GM21529 (cell line): ENCODE results near the gene TIMM44.

ENCODE experiments used
- ATAC-seq: cut with Tn5 transposase; IDR thresholded peaks from one replicate; pipeline ENCODE4 v1.9.1; 2021; ENCODE audit not compliant: unreplicated experiment

Gene TIMM44

GRCh38 chr19:7915250-7916102 is 28.0 kb downstream of the TIMM44 start:
- ATAC-seq, result no peak

DNA sequence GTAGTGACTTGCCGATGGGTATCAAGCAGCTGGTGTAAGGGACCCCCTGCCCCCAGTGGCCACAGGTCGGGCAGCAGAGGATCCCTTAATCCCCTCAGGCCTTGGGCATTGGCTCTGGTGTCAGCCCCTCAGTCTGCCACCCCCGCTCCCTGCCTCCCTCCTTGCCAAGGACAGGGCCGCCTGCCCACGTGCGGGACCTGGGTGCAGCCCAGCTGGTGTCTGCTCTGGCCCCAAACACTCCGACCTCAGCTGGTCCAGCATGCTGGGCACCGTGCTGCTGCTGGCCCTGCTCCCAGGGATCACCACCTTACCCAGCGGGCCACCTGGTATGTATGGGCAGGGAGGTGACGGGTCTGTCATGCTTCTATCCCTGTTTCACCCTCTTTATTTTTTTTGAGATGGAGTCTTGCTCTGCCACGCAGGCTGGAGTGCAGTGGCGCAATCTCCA is 28.8 kb downstream of the TIMM44 start, which contains the start of gene TGFBR3L:
TGFBR3L (plus strand) TSS at position 233 of the 448 bp plus-strand sequence.
- no peak for ATAC-seq

- ATAC-seq, result no peak
Measured at GRCh38 chr19:7914099-7914498, 29.4 kb downstream of the TIMM44 start.

DNA sequence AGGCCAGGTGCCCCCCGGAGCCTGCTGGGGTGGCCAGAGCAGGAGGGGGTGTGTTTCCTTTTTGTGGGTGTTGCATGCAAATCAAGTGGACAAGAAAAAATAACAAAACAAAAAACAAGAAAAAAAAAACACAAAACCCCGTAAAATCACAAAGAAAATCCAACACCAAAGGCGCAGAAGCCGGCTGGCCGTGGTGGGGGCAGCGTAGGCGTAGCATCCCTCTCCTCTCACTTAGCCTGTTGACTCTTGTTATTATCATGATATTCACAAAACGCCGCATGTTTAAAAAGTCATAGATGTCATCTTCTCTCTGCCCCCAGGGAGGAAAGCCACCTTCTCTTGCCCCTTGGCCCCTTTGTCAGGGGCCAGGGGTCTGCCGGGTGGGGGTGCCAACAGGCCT is 29.8 kb downstream of the TIMM44 start:
- no peak for ATAC-seq

DNA sequence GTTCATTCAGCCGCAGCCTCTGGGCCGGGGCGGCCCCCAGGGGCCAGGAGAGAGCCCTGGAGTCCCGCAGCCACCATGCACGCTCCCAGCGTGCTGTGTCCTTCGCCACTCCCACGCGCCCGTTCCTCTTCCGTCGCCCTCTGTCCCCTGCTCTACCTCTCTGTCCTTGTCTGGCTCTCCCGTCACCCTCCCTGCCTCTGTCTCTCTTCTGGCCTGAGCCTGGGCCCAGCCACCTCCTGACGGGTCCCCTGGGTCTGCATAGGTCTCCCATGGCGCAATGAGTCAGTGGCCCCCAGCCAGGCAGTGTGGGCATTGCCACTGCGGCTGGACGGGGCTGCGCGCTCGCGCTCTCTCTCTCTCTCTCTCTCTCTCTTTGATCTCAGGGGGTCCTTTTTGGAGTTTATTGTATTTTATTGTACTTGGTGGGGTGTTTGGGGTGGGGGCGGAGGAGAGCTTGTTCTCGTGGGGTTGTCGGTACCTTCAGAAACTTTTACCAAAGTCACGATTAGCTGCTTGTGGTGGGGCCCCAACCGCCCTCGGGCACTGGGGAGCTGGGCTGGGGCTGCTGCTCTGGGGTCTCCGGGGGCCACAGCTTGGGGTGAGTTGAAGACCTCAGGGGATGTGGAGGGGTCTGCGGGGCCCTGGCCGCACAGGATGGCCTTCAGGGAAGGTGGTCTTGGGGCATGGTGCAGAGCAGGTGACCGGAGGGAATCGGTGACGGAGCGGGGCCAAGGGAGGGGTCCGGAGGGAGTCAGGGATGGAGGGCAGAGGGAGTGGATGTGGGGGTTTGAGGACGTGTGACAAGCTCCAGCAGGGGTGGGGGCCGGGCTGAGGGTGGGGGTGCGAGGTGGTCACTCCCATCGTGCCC is 30.5 kb downstream of the TIMM44 start:
- ATAC-seq, result no peak

GRCh38 chr19:7912144-7912696 is 31.2 kb downstream of the TIMM44 start:
- ATAC-seq, result no peak

- ATAC-seq, result no peak
Measured at GRCh38 chr19:7911508-7912143, 31.8 kb downstream of the TIMM44 start.

GRCh38 chr19:7910321-7911161 is 32.9 kb downstream of the TIMM44 start:
- no peak for ATAC-seq

- ATAC-seq, result no peak
Measured at GRCh38 chr19:7909471-7910067, 33.9 kb downstream of the TIMM44 start.

GRCh38 chr19:7908742-7909461 is 34.6 kb downstream of the TIMM44 start:
- no peak for ATAC-seq

- ATAC-seq, result no peak
Measured at GRCh38 chr19:7908078-7908699, 35.3 kb downstream of the TIMM44 start.

DNA sequence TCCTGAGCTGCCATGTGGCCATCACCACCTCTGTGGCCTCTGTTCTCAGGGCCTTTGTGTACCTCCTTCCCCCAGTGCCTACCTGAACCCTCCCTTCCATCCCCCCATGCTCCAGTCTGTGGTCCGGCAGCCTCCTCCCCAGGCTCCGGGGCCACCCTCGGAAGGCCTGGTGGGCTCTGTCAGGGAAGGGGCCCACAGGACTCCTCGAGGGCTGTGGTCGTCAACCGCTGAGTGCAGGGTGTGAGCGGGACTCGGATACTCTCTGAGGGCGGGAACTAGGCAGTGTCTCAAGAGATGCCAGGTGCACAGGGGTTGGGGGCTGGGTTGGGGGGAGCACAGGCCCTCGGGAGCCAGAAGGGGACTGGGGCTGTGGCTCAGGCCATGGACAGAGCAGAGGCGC is 35.9 kb downstream of the TIMM44 start:
- ATAC-seq, result no peak

- no peak for ATAC-seq
Measured at GRCh38 chr19:7907122-7907521, 36.3 kb downstream of the TIMM44 start.

GRCh38 chr19:7905859-7906258 is 37.6 kb downstream of the TIMM44 start:
- no peak for ATAC-seq

DNA sequence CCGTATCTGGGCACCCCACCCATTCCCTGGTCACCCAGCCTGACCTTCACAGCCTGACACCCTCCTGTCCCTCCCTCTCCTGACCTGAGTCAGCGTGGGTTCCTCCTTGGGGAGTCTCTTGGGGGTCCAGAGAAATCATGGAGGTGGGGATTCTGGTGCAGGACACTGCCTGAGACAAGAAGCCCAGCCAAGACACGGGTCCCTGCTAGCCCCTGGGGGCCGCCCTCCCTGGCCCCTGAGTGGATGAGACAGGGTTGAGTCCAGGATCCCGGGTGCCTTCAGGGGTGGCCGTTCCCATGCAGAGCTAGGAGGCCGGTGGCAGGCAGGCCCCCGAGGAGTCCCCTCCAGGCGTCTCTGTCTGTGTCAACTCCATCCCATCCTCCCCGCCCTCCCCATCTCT is 38.2 kb downstream of the TIMM44 start:
- no peak for ATAC-seq

DNA sequence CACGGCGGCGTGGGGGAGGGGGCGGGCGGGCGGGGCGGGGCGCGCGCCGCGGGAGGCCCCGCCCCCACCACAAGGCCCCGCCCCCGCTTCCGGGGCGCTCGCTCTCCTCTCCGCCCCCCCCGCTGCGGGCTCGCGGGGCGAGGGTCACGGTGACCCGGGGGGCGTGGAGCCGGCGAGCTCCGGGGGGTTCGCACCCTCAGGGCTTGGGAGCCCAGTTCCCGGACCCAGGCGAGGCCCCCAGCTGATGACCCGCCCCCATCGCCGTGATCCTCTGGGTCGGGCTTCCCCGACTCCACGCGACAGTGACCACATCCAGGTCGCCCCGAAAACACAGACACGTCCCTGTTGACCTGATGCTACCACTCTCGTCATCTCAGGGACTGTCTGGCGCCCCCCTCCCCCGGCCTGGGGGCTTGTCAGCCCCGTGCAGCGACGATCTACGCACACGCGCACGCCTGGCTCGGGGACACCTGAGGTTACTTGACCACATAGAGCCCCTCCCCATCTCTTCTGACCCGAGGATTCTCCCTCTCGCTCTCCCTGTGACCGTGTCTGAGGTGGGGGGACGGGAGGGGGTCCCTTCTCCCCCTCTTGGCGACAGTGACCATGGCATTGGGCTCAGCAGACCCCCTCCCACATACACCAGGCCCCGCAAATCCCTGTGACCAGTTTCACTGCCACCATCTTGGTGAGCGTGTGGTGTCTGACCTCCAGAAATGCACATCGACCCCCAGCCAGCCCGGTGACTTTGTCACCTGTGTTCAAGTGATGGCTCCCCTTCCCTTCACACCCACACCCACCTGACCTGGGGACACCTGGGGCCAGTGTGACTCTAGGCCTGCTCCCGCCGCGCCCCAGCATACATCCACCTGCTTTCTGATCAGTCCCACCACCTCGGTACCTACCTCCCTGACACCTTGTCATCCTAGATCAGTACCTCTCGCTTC is 39.1 kb downstream of the TIMM44 start:
- ATAC-seq, result peak; percentile 36

DNA sequence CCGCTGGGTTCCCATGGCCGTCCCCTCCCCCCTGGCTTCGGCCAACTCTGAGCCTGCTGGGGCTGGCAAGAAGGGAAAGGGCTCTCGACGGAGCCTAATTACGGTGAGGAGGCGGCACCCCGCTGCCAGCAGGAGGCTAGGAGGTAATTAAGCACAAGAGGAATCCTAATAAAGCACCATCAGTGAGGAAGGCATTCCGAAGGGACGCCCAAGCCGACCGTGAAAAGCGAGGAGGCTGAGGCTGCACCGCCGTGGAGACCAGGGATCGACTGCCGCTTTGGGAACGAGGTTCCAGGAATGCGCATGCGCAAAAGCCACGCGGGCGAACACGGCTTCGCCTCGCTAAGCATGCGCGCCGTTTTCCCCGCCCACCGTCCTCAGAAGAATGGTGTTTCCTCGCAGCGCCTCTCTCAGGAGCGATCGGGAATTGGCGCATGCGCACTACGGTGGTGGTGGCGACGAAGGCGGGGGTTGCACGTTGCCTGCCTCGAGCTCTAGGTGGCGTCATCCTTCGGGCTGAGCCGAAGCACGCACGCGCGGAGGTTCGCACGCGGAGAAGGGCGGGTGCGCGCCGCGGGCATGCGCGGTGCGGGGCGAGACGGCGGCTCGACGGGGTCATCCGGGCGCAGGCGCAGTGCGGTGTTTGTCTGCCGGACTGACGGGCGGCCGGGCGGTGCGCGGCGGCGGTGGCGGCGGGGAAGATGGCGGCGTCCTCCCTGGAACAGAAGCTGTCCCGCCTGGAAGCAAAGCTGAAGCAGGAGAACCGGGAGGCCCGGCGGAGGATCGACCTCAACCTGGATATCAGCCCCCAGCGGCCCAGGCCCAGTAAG is 40.0 kb downstream of the TIMM44 start, which contains the start of gene MAP2K7:
MAP2K7 (plus strand) TSS at position 634 of the 830 bp plus-strand sequence; CDS start at position 702, 68 bp downstream.
- peak; percentile 79 for ATAC-seq
